GM20431 (cell line): ENCODE data around the gene SMIM17.
"Not testable (repeated sequence)": the region's sequence is repeated elsewhere in the genome, so short reads cannot be mapped to it uniquely, and the experiment has no call there.

Source experiments
- in situ Hi-C: fragments of 300-500 bp; cut with MseI, MboI; formaldehyde crosslinking; loops from one replicate; pipeline ENCODE4 v1.15.0; 2020; ENCODE audit warnings: low sequenced_read_pairs; ENCODE audit not compliant: unreplicated experiment

Gene SMIM17

DNA sequence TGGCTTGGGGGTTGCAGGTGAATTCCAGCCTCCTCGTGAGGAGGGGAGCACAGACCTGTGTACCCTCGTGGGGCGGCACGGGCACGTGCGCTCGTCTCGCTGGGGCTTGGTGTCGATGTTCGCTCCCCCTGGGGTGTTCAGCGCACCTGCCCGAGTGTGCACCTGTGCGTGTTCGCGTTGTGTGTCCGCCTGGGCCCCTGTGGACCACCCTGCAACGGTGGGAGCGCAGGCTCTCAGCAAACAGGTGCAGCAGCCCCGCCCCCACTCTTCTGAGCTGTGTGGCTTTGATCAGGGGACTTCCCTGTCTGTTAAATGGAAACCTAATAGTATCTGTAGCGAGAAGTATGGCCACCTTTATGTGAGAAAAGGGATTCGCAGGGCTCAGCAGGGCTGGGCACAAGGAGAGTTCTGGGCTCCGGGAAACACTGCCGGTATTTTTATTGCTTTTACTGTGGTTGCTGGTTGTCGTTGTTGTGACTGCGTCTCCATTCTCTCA, 549 bp downstream of the SMIM17 start:
- in situ Hi-C loops = no loop called here

DNA sequence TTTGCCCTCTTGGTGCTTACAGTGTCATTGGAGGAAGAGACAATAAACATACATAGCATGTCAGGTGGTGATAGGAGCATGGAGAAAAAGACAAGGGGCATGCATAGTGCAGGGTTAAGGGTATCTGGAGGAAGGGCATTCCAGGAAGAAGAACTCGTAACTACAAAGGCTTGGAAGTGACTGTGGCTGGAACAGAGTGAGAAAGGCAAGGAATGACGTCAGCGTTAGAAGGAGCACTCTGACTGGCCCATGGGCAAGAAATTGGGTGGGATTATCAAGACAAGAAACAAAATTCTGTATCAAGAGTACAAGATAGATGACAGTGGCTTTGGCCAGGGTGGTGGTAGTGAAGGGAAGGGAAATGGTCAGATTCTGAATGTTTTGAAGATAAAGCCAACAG, 11.2 kb downstream of the SMIM17 start:
- in situ Hi-C loops = no loop called here

DNA sequence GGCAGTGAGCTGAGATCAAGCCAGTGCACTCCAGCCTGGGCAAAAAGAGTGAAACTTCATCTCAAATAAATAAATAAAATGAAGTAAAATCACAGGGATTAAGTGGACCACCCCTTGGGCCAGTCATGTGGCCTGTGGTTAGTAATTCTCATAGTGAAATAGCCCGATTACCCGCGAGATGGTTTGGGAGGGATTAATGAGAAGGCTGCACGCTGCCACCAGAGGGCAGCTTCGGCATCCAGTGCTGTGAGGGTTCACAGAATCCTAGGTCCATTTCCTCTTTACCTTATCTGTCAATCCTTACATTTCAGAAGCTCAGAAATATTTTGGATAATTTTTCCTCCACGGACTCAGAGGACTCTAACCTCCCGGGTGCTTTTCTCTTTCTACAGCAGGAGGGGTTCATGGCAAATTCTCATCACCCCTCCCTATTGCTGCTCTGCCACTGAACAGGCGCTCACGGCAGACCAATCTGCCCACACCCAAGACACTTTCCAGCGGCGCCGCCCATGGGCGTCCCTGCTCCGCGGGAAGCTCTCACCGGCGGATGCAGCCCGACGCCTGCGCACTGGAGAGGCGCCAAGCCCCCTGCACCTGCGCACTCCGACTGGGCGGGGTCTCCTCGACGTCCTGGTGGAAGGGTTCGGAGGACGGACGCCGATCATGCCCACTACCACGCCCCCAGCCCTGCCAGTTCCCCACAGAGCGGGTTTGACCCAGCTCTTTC, 17.6 kb downstream of the SMIM17 start:
- in situ Hi-C loops = no loop called here

DNA sequence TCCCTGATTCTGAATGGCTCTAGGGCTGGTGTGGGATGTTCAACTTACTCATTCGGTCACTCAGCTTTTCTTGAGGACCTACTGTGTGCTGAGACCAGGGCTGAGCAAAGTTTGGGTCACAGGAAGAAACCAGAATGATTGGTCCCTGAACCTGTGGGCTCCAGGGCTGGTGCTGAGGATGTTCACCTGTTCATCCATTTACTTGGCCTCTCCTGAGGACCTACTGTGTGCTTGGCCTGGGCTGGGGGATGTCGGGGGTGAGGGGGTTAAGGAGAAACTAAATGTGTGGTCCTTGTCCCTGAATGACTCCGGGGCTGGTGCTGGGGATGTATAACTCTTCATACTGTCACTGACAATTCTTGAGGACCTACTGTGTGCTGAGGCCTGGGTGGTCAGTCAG, 18.3 kb downstream of the SMIM17 start:
- in situ Hi-C loops = no loop called here

DNA sequence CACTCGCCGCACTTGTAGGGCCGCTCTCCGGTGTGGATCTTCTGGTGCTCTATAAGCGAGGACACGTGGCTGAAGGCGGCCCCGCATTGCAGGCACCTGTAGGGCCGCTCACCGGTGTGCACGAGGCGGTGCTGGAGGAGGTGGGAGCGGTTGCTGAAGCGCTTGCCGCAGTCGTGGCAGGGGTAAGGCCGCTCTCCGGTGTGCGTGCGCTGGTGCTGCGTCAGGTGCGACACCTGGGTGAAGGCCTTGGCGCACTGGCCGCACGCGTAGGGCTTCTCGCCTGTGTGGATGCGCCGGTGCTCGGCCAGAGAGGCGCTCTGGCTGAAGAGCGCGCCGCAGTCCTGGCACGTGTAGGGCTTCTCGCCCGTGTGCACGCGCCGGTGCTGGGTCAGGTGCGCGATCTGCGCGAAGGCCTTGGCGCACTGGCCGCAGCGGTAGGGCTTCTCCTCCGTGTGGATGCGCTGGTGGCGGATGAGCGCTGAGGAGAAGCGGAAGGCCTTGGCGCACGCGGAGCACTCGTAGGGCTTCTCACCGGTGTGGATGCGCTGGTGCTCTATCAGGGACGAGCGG, 21.1 kb downstream of the SMIM17 start:
- in situ Hi-C loops = no loop called here

DNA sequence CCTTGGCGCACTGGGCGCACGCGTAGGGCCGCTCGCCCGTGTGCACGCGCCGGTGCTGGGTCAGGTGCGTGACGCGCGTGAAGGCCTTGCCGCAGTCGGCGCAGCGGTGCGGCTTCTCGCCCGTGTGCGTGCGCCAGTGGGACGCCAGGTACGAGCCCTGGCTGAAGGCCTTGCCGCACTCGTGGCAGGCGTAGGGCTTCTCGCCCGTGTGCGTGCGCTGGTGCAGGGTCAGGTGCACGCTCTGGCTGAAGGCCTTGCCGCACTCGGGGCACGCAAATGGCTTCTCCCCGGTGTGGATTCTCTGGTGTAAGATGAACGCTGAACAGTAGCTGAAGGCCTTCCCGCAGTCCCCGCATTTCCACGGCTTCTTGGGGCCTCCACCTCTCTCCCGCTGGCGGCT, 21.6 kb downstream of the SMIM17 start:
- in situ Hi-C loops = no loop called here

DNA sequence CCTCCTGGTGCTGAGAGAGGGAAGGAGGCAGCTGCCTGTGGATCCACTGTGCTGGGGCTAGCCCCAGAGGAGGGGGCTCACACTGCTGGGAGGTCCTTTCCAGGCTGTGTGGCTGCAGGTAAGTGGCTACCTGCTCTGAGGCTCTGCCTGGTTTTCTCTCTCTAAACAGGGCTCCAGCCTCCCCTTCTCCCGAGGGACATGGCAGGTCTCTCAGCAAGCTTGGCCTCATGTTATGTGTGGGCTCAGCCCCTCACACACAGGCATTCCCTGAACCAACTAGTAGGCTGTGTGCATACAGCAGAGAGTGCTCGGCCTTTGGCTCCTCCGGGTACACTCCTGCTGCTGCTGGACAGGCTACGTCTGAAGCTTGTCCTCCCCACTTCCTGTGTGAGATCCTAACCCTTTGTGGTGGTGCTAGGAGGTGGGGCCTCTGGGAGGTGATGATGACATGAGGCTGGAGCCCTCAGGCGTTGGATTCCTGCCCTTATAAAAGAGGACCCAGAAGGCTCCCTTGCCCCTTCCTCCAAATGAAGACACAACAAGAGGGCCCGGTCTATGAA, 24.4 kb downstream of the SMIM17 start:
- in situ Hi-C loops = no loop called here

DNA sequence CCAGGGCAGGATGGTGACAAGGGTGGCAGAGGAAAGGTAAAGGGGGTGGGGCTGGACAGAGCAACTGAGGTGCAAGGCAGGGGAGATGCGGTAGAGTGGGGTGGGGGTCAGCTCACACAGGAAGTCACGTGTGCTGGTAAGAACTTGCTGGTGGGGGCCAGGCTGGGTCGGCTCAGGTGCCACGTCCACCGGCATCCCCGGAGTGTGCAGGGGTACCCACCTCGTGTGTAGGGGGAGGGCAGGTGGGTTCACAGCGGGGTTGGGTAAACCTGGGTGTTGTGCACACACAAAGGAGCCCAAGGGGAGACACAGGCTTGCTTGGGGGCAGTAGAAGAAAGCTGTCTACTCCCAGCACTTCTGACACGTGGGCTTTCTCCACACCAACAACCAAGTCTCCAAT, 25.7 kb downstream of the SMIM17 start:
- in situ Hi-C loops = no loop called here

DNA sequence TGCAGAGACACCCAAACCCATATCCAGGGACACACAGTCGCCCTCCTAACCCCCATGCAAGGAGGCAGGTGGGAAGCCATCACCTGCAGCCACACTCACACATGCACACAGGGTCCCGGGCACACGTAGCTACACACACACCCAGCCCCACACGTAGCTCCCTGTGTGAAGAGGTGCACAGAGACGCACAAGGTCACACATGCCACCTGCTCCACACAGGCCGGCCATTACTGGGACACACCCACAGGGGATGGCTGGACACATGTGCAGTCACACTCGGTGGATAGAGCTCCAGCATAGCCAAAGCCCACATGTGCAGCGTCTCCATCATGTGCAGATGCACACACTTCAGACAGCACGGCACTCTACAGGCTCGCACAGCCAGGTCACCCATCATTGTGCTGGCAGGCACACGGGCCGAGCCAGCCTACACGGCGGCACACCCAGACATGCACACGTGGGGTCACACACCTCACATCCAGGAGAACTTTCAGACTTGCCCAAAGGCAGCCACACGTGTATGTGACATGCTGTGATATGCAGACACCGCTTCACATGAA, 27.5 kb downstream of the SMIM17 start:
- in situ Hi-C loops = no loop called here

DNA sequence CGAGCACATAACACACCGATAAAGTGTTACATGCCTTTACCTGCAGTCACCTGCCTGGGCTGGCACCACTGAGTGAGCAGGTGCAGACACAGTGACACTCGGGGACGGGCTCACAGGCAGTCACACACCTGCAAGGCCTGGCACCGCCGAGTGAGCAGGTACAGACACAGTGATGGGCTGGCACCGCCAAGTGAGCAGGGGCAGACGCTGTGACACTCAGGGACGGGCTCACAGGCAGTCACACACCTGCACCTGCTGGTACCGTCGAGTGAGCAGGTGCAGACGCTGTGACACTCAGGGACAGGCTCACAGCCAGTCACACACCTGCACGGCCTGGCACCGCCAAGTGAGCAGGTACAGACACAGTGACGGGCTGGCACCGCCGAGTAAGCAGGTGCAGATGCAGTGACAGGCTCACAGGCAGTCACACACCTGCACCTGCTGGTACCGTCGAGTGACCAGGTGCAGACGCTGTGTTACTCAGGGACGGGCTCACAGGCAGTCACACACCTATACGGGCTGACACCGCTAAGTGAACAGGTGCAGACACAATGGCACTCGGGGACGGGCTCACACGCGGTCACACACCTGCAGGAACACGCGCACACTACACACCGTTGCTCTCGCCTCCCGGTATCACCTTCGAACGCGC, 28.1 kb downstream of the SMIM17 start:
- in situ Hi-C loops = no loop called here

DNA sequence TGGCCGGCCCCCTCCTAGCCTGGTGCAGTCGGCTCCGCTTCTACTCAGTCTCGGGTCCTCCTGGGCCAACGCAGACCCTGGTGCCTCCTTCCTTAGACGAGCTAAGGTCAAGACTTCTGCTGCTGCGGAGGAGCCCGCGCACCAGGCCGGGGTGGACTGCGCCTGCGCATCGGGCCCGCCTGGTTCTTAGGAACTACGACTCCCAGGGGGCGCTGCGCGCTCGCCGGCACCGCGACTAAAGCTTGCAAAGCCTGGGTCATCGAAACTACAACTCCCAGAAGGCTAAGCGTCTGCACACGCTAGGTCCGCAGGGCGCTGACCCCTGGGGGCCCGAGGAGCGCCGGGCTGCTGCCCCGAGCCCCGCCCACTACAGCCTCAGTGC, 28.6 kb downstream of the SMIM17 start, which contains the start of gene ZNF835:
ZNF835 (minus strand) TSS at position 145 of the 382 bp plus-strand sequence. CDS start 6,559 bp downstream, outside the sequence.
- in situ Hi-C loops = no loop called here

DNA sequence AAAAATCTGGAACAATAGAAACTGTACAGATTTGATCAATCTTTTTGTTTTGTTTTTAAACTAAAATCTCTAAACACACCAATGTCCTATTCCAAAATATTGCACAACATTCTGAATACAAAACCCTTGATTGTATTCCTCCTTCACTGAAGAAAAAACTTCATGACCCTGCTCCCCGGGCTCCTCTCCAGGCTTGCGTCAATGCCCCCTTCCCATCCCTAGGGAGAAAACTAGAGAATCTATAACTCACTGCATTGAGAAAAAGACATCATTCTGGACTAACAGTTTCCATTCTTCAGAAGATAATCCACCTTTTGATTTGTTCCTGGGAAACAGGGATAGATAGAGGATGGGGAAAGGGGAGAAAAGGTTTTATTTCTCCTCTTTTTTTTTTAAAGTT, 29.7 kb downstream of the SMIM17 start:
- in situ Hi-C loops = not testable (repeated sequence)

DNA sequence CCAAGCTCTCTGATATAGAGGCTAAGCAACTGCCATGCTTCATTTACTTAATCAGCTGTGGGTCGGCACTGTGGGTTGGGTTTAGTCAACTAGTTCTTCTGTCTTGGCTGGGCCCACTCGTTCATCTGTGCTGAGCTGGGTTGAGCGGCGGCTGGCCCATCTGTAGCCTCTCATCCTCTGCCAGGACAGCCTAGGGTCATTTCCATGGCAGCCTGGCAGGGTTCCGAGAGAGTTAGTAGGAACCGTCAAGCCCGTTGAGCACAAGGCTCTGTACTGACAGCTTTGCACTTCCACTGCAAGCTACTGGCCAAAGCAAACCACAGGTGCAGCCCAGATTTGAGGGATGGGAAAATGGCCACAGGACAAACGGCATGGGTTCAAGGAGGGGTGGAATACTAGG, 35.2 kb downstream of the SMIM17 start:
- in situ Hi-C loops = no loop called here

DNA sequence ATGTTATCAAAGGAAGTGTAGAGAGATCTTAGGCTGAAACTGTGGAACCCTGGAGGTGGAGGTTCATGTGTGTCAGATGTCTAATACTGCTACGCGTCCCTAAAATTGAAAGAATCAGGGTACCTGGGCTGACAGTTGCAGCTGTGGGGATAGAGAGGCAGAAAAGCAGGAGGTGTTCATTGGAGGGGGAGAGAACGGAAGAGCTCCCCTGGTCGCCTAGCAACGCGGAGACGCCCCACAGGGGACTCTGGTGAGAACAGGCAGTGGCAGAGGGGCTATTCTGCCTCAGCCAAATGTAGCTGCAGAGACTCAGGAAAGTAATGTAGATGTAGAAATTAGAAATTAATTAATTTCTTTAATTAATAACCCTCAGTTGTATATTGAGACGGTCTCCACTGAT, 38.7 kb downstream of the SMIM17 start:
- in situ Hi-C loops = no loop called here

DNA sequence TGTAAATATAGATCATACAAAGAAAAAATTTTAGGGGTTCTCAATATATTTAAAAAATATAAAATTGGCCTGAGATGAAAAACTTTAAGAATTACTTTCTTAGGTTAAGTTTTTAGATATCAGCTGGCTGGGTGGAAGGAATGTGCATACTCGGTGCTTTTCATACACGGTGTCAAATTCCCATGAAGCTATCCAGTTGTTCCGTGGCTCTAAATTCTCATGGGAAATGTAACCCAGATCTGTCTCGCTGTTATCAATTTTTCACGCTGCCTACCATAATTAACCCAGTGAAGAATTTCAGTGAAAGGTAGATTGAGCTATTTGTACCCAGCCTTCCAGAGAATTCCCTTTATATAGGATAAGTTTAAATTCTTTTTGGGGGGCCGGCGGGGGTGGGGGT, 40.2 kb downstream of the SMIM17 start:
- in situ Hi-C loops = no loop called here

DNA sequence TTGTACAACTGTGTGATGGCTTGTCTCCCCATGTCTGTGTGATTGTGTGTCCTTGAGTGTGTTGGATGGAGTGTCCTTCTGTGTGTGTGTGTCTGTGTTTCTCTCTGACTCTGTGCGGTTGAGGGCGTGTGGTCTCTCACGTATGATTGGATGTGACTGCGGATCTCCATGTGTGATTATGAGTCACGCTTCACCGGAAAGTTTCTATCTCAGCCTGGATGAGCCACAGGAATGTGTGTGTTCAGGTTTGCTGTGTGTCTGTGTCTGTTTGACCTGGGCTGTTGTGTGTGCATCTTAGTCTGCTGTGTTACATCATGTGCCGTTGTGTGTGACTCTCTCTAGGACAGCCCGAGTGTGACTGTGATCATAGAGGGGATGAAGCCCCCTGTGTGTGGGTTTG, 44.1 kb downstream of the SMIM17 start:
- in situ Hi-C loops = no loop called here

DNA sequence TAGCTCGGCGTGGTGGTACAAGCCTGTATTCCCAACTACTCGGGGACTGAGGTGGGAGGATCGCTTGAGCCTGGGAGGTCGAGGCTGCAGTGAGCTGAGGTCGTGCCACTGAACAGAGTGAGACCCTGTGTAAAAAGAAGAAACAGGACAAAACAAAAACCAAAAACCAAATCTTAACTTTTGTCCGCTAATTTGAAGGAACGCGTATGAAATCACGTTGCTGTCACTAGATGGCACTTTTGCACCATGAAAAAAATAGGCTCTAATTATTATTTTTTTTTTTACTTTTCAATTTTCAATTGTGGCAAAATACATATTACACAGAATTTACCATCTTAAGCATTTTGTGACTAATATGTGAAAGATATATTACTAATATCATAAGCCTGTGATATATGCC, 46.2 kb downstream of the SMIM17 start:
- in situ Hi-C loops = no loop called here

DNA sequence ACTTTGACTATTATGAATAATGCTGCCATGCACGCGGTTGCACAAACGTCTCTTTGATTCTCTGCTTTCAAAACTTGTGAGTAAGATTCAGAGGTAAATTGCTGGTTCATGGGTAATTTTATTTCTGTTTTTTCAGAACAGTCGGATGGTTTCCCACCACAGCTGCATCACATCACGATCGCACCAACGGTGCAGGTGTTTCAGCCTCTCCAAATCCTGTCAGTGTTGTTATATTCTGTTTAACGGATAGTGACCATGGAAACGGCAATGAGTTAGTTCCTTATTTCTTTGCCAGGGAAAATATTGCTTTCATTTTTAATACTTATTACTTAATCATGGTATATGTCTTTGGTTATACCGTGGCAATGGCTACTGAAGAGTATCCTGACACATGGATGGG, 47.7 kb downstream of the SMIM17 start:
- in situ Hi-C loops = no loop called here

DNA sequence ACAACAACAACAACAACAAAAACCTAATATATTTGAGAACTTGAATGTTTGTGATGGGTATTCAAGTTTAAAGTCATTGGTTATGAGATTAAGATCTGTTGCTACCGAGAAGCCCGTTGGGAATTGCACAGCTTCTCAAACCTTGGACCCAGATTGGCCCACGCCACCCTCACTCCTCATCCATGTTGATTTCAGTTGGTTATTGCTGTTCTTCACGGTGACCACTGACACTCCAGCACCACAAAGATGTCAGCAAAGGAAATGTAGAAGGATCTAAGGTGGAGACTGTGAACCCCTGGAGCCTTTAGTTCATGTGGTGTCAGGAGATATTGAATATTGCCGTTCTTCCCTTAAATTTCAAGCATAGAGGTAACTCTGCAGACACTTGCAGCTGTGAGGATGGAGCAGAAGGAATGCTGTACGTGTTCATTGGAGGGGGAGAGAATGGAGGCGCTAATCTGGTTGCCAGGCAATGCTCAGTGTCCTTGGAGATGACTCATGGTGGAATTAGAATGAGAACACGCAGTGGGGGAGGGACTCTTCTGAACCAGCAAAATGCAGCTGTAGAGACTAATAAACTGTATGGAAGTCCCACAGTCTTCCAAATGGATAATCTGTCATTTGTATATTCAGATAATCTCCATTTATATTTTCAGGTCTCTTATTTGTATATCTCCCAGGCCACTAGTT, 49.4 kb downstream of the SMIM17 start:
- in situ Hi-C loops = no loop called here

DNA sequence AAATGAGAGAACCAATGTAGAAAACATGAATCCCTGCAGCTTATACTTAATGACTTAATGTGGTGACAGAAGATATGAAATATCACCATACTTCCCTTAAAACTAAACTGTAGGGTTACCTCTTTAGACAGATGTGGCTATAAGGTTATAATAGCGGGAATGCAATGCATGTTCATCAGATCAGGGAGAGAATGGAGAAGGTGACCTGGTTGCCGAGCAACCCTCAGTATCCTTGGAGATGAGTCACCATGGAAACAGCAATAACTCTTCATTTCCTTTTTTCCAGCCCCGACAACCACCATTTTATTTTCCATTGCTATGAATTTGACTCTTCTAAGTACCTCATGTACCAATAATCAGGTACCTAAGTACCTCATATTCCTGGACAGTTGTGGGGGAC, 56.6 kb downstream of the SMIM17 start:
- in situ Hi-C loops = no loop called here
